Stomach (tissue), 4 donors: ENCODE results near the gene MICAL3.

Experiments
- POLR2AphosphoS5 ChIP-seq, 3 donors: sonication (generic); formaldehyde crosslinking; IDR thresholded peaks; one replicate each; pipeline ENCODE4 v1.6.1; 2016; ENCODE audit warnings: antibody characterized with exemption in 3 of 3
- TF ChIP-seq, protein P1 (sequence below), 7 experiments: fragments of 450-650 bp in 4 of 7; fragments of 200-600 bp in 3 of 7; sonication (generic) in 3 of 7; IDR thresholded peaks; one replicate each; pipeline ENCODE4 v1.5.1; 2016 to 2019; ENCODE audit warnings: antibody characterized with exemption in 7 of 7, control low read depth in 2 of 7, mild to moderate bottlenecking in 1 of 7

DNA sequence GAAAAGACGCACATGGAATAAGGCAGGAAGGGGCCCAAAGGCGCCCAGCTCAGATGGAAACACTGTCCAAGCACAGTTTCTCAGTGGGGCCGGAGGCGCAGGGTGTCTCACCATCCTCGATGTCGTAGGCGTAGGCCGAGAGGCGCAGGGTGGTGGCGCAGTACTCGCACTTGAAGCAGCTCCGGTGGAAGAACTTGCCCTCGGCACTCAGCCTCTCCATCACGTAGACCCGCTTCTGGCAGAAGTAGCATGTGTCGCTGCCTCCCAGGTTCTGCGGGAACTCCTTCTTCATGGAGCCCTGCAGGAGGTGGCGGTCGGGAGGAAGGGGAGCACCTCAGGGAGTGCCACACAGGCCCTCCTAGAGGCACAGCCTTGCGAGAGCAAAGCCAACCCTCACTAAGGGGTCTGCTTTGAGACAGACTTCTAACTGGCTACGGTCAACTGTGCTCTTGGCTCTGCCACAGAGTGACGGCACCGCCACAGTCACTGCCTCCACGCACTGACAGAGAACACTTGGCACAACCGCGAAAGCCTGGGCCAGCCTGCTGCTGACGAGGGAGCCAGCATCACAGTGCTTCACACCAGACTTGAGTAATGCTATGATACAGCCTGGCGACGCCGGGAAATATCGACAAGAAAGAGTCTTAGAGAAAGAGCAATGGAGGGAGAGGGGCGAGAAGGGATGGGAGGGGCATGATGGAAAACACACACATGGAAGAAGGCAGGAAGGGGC lies 152.5 kb downstream of the MICAL3 start:
- TF ChIP-seq POLR2AphosphoS5 (IDR thresholded peaks at IDR 0.05), result no peak
- TF ChIP-seq, protein P1, sequence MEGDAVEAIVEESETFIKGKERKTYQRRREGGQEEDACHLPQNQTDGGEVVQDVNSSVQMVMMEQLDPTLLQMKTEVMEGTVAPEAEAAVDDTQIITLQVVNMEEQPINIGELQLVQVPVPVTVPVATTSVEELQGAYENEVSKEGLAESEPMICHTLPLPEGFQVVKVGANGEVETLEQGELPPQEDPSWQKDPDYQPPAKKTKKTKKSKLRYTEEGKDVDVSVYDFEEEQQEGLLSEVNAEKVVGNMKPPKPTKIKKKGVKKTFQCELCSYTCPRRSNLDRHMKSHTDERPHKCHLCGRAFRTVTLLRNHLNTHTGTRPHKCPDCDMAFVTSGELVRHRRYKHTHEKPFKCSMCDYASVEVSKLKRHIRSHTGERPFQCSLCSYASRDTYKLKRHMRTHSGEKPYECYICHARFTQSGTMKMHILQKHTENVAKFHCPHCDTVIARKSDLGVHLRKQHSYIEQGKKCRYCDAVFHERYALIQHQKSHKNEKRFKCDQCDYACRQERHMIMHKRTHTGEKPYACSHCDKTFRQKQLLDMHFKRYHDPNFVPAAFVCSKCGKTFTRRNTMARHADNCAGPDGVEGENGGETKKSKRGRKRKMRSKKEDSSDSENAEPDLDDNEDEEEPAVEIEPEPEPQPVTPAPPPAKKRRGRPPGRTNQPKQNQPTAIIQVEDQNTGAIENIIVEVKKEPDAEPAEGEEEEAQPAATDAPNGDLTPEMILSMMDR (IDR thresholded peaks at IDR 0.05), result no peak
